OCI-LY7 (cell line): Measurements from ENCODE around the gene OSBPL3. TPM values are rescaled to one million over a fixed set of nuclear protein-coding genes. Genes with fewer than 3 reads are reported as not detected.

ENCODE experiments used
- BruUV-seq: library from RNA; stranded (reverse); fragments of 400-500 nt; replicated peaks from 2 replicates; lab custom pipeline; 2021; lab: Mats Ljungman, UMichigan
- CTCF ChIA-PET: fragments of 300-600 bp; sonication (Branson Sonifier 250); formaldehyde crosslinking; loops from one replicate; lab custom pipeline; 2022; ENCODE audit warnings: antibody characterized with exemption; ENCODE audit not compliant: unreplicated experiment; lab: Charles Lee
- POLR2A ChIA-PET: fragments of 300-600 bp; sonication (Branson Sonifier 250); formaldehyde crosslinking; loops from one replicate; lab custom pipeline; 2022; ENCODE audit warnings: antibody characterized with exemption; lab: Charles Lee
- DNase-seq: peaks from one replicate; pipeline ENCODE4 v3.0.0-alpha.2; 2015; ENCODE audit warnings: low spot score
- H2AFZ ChIP-seq: fragments of 200-600 bp; sonication (generic), shearing (Covaris generic); 2 replicates; pipeline ENCODE4 v1.6.1; 2014; ENCODE audit warnings: mild to moderate bottlenecking, antibody characterized with exemption, low read length, moderate library complexity
- H3K27ac ChIP-seq: fragments of 200-600 bp; sonication (generic); 2 replicates; pipeline ENCODE4 v1.5.1; 2014; ENCODE audit warnings: mixed run types, low read depth, mild to moderate bottlenecking, moderate library complexity, low read length, inconsistent platforms; ENCODE audit not compliant: poor library complexity, severe bottlenecking
- H3K36me3 ChIP-seq: fragments of 200-600 bp; sonication (generic); 2 replicates; pipeline ENCODE4 v1.6.1; 2014; ENCODE audit warnings: mild to moderate bottlenecking, antibody characterized with exemption, low read length, moderate library complexity, mixed read lengths; ENCODE audit not compliant: insufficient read depth
- H3K4me1 ChIP-seq: fragments of 200-600 bp; sonication (generic); 2 replicates; pipeline ENCODE4 v1.5.1; 2014; ENCODE audit warnings: mild to moderate bottlenecking, low read length; ENCODE audit not compliant: insufficient read depth, poor library complexity, severe bottlenecking
- H3K4me2 ChIP-seq: fragments of 200-600 bp; sonication (generic); 2 replicates; pipeline ENCODE4 v1.6.1; 2014; ENCODE audit warnings: mild to moderate bottlenecking, low read length
- H3K4me3 ChIP-seq: fragments of 200-600 bp; sonication (generic); 2 replicates; pipeline ENCODE4 v1.5.1; 2014; ENCODE audit warnings: mild to moderate bottlenecking, low read depth, low read length; ENCODE audit not compliant: poor library complexity, severe bottlenecking
- H3K79me2 ChIP-seq: fragments of 200-600 bp; sonication (generic); 2 replicates; pipeline ENCODE4 v1.6.1; 2016; ENCODE audit warnings: low read depth, mild to moderate bottlenecking, low read length, moderate library complexity, mixed read lengths; ENCODE audit not compliant: insufficient read depth
- H3K9me2 ChIP-seq: fragments of 200-600 bp; sonication (generic); 2 replicates; pipeline ENCODE4 v1.6.1; 2016; ENCODE audit warnings: mild to moderate bottlenecking, low read length, mixed read lengths; ENCODE audit not compliant: insufficient read depth
- H3K9me3 ChIP-seq: fragments of 200-600 bp; sonication (generic); 2 replicates; pipeline ENCODE4 v1.6.1; 2014; ENCODE audit warnings: mild to moderate bottlenecking, mixed run types, low read length, mixed read lengths
- H4K20me1 ChIP-seq: fragments of 200-600 bp; sonication (generic); 2 replicates; pipeline ENCODE4 v1.6.1; 2014; ENCODE audit warnings: mild to moderate bottlenecking, antibody characterized with exemption, low read length, moderate library complexity, mixed read lengths; ENCODE audit not compliant: insufficient read depth
- EZH2phosphoT487 ChIP-seq: fragments of 200-600 bp; sonication (generic); IDR thresholded peaks from 2 replicates; pipeline ENCODE4 v1.6.1; 2018; ENCODE audit warnings: low read depth, borderline replicate concordance, mild to moderate bottlenecking, mixed run types, antibody characterized with exemption, low read length, moderate library complexity, mixed read lengths
- intact Hi-C: fragments of 100-400 bp; cut with micrococcal nuclease; formaldehyde crosslinking; loops from one replicate; pipeline ENCODE4 v1.10.0; 2022; ENCODE audit not compliant: unreplicated experiment
- total RNA-seq, 2 experiments: library from RNA; depleted of rRNA in 1 of 2; stranded (reverse); fragments of >200 nt in 1 of 2; shearing (Covaris generic) in 1 of 2; gene quantifications; 2 replicates each; pipeline ENCODE4 v1.2.3, GENCODE V29; 2014 to 2022
- TF ChIP-seq, protein P1 (sequence below): fragments of 200-600 bp; sonication (generic); conservative IDR thresholded peaks from 2 replicates; pipeline ENCODE4 v1.5.1; 2014; ENCODE audit warnings: mild to moderate bottlenecking, antibody characterized with exemption, low read length, moderate library complexity, mixed read lengths

The OSBPL3 gene
- total RNA-seq, 2 experiments from 2014 or later, result 28.7 to 79.9 TPM

DNA sequence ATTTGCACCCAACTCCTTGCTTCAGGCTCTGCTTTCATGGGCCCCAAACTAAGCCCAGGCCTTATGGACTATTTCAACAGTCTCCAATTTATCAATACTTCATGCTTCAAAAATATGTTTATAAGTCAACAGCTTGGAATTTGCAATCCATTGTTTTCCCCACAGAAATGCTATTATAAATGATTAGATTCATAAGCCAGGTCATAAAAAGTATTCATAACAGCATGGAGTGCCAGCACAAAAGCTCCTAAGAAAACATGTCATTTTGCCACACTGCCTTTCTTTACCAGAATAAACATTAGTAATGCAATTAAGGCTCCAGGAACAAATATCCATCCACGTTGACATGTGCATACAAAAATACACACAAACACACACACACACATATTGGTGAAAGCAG lies 30.1 kb downstream of the OSBPL3 start:
- Histone ChIP-seq H2AFZ (no peak overlapping the region), H3K9me2 (no peaks in the 10 kb centered on the region), H3K79me2 (peaks cover 99% of the 10 kb centered on the region), H3K9me3 (no peaks in the 10 kb centered on the region), H4K20me1 (peaks cover 45% of the 10 kb centered on the region), H3K36me3 (peaks cover 13% of the 10 kb centered on the region), H3K4me3 (no peak overlapping the region), H3K4me2 (no peak overlapping the region), H3K27ac (no peak overlapping the region), H3K4me1 (peaks cover 45% of the 10 kb centered on the region)
- no TSS peak for BruUV-seq
- DNase-seq, result no peak
- TF ChIP-seq EZH2phosphoT487, result no peak
- TF ChIP-seq, protein P1, sequence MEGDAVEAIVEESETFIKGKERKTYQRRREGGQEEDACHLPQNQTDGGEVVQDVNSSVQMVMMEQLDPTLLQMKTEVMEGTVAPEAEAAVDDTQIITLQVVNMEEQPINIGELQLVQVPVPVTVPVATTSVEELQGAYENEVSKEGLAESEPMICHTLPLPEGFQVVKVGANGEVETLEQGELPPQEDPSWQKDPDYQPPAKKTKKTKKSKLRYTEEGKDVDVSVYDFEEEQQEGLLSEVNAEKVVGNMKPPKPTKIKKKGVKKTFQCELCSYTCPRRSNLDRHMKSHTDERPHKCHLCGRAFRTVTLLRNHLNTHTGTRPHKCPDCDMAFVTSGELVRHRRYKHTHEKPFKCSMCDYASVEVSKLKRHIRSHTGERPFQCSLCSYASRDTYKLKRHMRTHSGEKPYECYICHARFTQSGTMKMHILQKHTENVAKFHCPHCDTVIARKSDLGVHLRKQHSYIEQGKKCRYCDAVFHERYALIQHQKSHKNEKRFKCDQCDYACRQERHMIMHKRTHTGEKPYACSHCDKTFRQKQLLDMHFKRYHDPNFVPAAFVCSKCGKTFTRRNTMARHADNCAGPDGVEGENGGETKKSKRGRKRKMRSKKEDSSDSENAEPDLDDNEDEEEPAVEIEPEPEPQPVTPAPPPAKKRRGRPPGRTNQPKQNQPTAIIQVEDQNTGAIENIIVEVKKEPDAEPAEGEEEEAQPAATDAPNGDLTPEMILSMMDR, result no peak
- ChIA-PET CTCF (no interaction called here), POLR2A (interaction anchor here (0.7 to 0.9 kb wide), 4 partner anchors 8 to 57 kb away, joined by 3 to 4 read pairs (median 4); no protein-coding TSS in a partner anchor)
- intact Hi-C loops, result no loop called here

DNA sequence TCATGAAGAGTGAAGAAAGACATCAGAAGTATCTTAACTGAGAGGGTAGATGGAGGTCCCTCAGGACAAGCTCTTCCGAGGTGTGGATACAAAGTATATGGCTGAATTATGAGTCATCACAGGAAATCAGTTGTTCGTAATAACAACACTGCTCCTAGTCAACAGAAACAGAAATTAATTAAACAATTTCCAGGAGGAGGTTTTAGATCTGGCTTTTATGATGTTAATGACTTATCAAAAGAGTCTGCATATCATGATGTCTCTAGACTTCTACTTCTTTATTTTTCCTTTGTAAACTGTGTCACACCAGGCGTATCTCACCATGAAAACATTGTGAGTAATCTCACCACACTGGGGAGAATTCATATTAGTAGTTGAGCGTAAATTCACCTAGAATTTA lies 31.2 kb downstream of the OSBPL3 start:
- Histone ChIP-seq H3K9me2 (no peaks in the 10 kb centered on the region), H2AFZ (no peak overlapping the region), H3K36me3 (peaks cover 18% of the 10 kb centered on the region), H3K4me1 (peaks cover 36% of the 10 kb centered on the region), H3K9me3 (no peaks in the 10 kb centered on the region), H4K20me1 (peaks cover 39% of the 10 kb centered on the region), H3K4me2 (no peak overlapping the region), H3K4me3 (no peak overlapping the region), H3K79me2 (peaks cover 99% of the 10 kb centered on the region), H3K27ac (no peak overlapping the region)
- intact Hi-C loops, result no loop called here
- CTCF ChIA-PET, result interaction anchor here (1.4 kb wide), 1 partner anchor 15 kb away, joined by 5 read pairs; no protein-coding TSS in a partner anchor
- POLR2A ChIA-PET, result interaction anchor here (0.9 to 2.7 kb wide), 6 partner anchors 9 to 32 kb away, joined by 3 to 18 read pairs (median 4); no protein-coding TSS in a partner anchor
- BruUV-seq, result no TSS peak
- no peak for DNase-seq
- TF ChIP-seq EZH2phosphoT487, result no peak
- TF ChIP-seq, protein P1, result no peak

DNA sequence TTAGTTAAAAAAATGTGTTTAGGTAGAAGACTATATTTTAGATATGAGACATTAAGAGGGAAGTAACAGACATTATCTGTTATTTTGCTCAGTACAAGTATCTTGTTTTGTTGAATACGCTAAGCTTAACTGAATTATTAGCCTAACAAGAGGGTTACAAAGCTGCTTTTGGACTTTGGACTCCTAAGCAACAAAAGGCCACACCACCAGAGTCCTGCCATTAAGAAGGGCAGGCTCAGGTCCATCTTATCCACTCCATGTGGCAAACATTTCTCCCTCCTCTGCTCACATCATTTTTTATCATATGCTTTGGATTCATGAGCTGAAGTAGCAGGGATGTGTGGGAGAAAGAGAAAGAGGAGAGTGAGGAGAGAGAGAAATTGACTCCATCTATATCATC lies 33.5 kb downstream of the OSBPL3 start:
- Histone ChIP-seq H3K9me2 (no peaks in the 10 kb centered on the region), H3K4me2 (no peak overlapping the region), H3K4me3 (no peak overlapping the region), H3K4me1 (peaks cover 38% of the 10 kb centered on the region), H2AFZ (no peak overlapping the region), H3K27ac (no peak overlapping the region), H3K79me2 (peaks cover 99% of the 10 kb centered on the region), H4K20me1 (peaks cover 31% of the 10 kb centered on the region), H3K9me3 (no peaks in the 10 kb centered on the region), H3K36me3 (peaks cover 18% of the 10 kb centered on the region)
- intact Hi-C loops, result no loop called here
- ChIA-PET POLR2A (interaction anchor here (0.6 to 2.7 kb wide), 9 partner anchors 9 to 135 kb away, joined by 3 to 18 read pairs (median 4); no protein-coding TSS in a partner anchor), CTCF (no interaction called here)
- BruUV-seq, result no TSS peak
- DNase-seq, result no peak
- TF ChIP-seq EZH2phosphoT487, result no peak
- TF ChIP-seq, protein P1, result no peak
